AG04449 (cell line): Measurements from ENCODE around the gene CRABP2.

ENCODE experiments used
- CTCF ChIA-PET: fragments of 350-600 bp; formaldehyde crosslinking; extraction: SDS; loops from one replicate; lab custom pipeline; 2021; ENCODE audit warnings: antibody characterized with exemption; lab: Yijun Ruan, JAX
- POLR2A ChIA-PET: fragments of 400-600, 350-600 bp; formaldehyde crosslinking; extraction: SDS; loops from one replicate; lab custom pipeline; 2020; ENCODE audit warnings: antibody characterized with exemption, inconsistent platforms; lab: Yijun Ruan, JAX
- DNase-seq: peaks from one replicate; pipeline ENCODE4 v3.0.0-alpha.2; 2010; ENCODE audit warnings: low read depth, low spot score
- H3K4me3 ChIP-seq: 2 replicates; pipeline ENCODE4 v1.5.1; 2011; ENCODE audit warnings: low read depth, mild to moderate bottlenecking, control low read depth, low read length
- TF ChIP-seq, protein P1 (sequence below): IDR thresholded peaks from one replicate; pipeline ENCODE4 v1.5.1; 2011; ENCODE audit warnings: mild to moderate bottlenecking, moderate library complexity, low read length, control low read depth, inconsistent platforms; ENCODE audit not compliant: insufficient read depth; ENCODE audit errors: missing control alignments

The CRABP2 gene

GRCh38 chr1:156727926-156728598 lies 22.7 kb upstream of the CRABP2 start, which contains the start of gene METTL25B:
TSS of gene METTL25B (plus strand) at chr1:156728469. CDS start at chr1:156729105, 636 bp downstream.
- ChIA-PET POLR2A (interaction anchor here (0.6 to 2.3 kb wide), 13 partner anchors 13 to 200 kb away, joined by 3 to 18 read pairs (median 4); partner anchors contain the start of genes HDGF, MRPL24, NTRK1 and PRCC), CTCF (interaction anchor here (1.0 to 41.3 kb wide), 23 partner anchors 8 to 199 kb away, joined by 3 to 2951 read pairs (median 17); partner anchors contain the start of genes CRABP2, HDGF, INSRR and LRRC71)
- no peak for DNase-seq
- H3K4me3 ChIP-seq, result peak within 1 kb of the TSS; percentile 99
- TF ChIP-seq, protein P1, sequence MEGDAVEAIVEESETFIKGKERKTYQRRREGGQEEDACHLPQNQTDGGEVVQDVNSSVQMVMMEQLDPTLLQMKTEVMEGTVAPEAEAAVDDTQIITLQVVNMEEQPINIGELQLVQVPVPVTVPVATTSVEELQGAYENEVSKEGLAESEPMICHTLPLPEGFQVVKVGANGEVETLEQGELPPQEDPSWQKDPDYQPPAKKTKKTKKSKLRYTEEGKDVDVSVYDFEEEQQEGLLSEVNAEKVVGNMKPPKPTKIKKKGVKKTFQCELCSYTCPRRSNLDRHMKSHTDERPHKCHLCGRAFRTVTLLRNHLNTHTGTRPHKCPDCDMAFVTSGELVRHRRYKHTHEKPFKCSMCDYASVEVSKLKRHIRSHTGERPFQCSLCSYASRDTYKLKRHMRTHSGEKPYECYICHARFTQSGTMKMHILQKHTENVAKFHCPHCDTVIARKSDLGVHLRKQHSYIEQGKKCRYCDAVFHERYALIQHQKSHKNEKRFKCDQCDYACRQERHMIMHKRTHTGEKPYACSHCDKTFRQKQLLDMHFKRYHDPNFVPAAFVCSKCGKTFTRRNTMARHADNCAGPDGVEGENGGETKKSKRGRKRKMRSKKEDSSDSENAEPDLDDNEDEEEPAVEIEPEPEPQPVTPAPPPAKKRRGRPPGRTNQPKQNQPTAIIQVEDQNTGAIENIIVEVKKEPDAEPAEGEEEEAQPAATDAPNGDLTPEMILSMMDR, result no peak

- TF ChIP-seq, protein P1, result no peak
- DNase-seq, result no peak
- ChIA-PET POLR2A (interaction anchor here (0.9 to 2.6 kb wide), 8 partner anchors 20 to 200 kb away, joined by 3 to 19 read pairs (median 6); partner anchors contain the start of genes HDGF, NTRK1 and PRCC), CTCF (interaction anchor here (1.0 to 41.3 kb wide), 32 partner anchors 8 to 200 kb away, joined by 3 to 2951 read pairs (median 14); partner anchors contain the start of genes CRABP2, HDGF, INSRR and LRRC71)
- peak overlapping the region; percentile 99 for H3K4me3 ChIP-seq
Measured at GRCh38 chr1:156727492-156727891, 22.1 kb upstream of the CRABP2 start.

DNA sequence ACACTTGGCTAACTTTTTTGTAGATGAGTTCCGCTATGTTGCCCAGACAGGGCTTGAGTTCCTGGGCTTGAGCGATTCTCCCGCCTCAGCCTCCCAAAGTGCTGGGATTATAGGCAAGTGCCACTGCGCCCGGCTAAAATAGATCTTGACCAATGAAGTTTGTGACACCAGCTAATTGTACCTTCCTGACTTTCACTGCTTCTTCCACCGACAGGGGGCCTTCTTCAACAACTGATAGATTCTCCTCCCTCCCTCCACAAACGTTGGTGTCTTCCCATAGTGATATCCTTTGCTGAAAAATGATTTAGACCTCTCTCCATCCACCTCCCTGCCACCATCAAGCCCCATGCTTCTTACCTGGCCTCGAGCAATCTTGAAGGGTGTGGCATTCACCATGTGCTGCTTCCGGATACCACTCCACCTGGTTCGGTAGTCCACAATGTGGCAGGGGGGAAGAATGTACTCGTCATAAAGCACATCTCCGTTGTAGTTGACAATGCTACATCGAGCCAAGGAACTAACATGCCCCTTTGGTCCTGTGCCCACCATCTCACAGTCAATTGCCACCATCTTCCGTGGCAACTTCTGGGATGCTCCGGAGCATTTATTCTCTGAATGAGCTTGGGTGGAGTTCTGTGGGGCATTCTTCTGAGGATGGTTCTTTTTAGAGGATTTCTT lies 21.3 kb upstream of the CRABP2 start:
- H3K4me3 ChIP-seq, result peak overlapping the region; percentile 99
- TF ChIP-seq, protein P1, result peak; percentile 76
- ChIA-PET CTCF (interaction anchor here (0.7 to 41.3 kb wide), 54 partner anchors 8 to 280 kb away, joined by 3 to 2951 read pairs (median 6); partner anchors contain the start of genes CRABP2, HAPLN2, HDGF and INSRR), POLR2A (interaction anchor here (1.0 to 2.6 kb wide), 5 partner anchors 9 to 37 kb away, joined by 3 to 19 read pairs (median 5); partner anchors contain the start of genes CRABP2 and HDGF)
- no peak for DNase-seq

DNA sequence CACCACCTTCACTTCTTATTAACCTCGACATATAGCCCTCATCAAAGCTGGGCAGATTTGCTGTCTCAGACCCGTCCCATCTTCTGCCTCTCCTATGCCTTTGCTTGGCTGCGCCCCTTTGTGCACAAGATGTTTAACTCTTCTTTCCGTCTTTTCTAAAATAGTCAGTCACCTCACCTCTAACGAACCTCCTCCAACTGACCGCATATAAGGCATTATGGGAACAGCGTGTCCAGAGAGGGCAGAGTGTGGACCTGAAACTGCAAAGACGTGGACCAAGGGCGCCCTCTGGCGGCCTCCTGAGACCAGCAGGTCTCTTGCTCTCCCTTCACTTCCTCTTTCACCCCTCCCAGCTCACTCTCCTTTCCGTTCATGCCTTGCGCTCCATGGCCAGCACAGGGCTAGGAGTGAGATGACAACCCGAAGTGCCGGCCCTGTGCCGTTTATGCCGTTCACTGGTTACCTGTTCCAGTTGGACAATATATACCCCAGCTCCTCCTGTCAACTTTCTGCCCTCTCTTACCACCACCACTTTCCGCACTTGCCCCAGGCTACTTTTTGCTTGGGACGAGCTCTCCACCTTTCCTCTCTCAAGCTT lies 20.4 kb upstream of the CRABP2 start:
- ChIA-PET POLR2A (interaction anchor here (0.6 to 2.6 kb wide), 7 partner anchors 8 to 53 kb away, joined by 3 to 19 read pairs (median 4); partner anchors contain the start of gene CRABP2), CTCF (interaction anchor here (0.6 to 41.3 kb wide), 56 partner anchors 8 to 279 kb away, joined by 3 to 2951 read pairs (median 6); partner anchors contain the start of genes CRABP2, HAPLN2, HDGF and INSRR)
- peak overlapping the region; percentile 99 for H3K4me3 ChIP-seq
- TF ChIP-seq, protein P1, result peak; percentile 94
- peak; percentile 34 for DNase-seq

DNA sequence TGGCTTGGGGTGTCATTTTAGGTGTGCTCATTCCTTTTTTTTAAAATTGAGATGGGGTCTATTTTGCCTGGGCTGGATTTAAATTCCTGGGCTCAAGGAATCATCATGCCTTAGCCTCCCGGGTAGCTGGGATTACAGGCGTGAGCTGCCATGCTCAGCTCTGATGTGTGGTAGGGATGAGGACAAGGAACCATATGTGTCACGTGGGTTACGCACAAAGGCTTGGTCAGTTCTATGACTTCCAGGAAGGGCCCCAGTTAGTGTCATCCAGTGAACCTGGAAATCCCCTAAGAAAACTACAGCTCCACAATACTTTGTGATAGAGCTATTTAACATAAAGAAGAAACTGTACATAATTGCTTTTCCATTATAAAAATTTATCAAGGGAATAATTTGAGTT lies 16.2 kb upstream of the CRABP2 start:
- POLR2A ChIA-PET, result no interaction called here

More for the DNA sequence above, 16.2 kb upstream of the CRABP2 start:
- H3K4me3 ChIP-seq, result no peak overlapping the region
- no peak for DNase-seq
- TF ChIP-seq, protein P1, result no peak
- CTCF ChIA-PET, result interaction anchor here (1.0 to 41.3 kb wide), 7 partner anchors 10 to 168 kb away, joined by 3 to 2951 read pairs (median 4); partner anchors contain the start of genes CRABP2 and NES
